Erythroblast (primary cell): ENCODE data around the gene CASZ1.

Experiments used
- GATA1 ChIP-seq: IDR thresholded peaks from 2 replicates; pipeline ENCODE4 v1.6.1; 2011; ENCODE audit warnings: low read depth, mild to moderate bottlenecking, control low read depth, low read length, moderate library complexity
- POLR2A ChIP-seq: IDR thresholded peaks from 2 replicates; pipeline ENCODE4 v1.6.1; 2011; ENCODE audit warnings: mild to moderate bottlenecking, low read length

GRCh38 chr1:10762875-10763274 is 33.6 kb downstream of the CASZ1 start:
- TF ChIP-seq POLR2A (no peak), GATA1 (no peak)
